Measurements from ENCODE around the gene HOXA4.

Gene HOXA4

GRCh38 chr7:27106901-27107240, 23.7 kb downstream of the HOXA4 start:
- Histone ChIP-seq H3K4me1 (ENCODE audit: control insufficient read depth, low read length) (no peaks in the 10 kb centered on the region), H3F3A (ENCODE audit: control insufficient read depth, insufficient read depth) (0 out of 2 replicates have a peak, but pooled peaks cover 2% of the 10 kb centered on the region), H3K79me2 (ENCODE audit: control insufficient read depth, low read length) (no peaks in the 10 kb centered on the region), H3K27ac (ENCODE audit: low read depth, low read length) (no peak overlapping the region), H3K4me3 (ENCODE audit: low read length) (no peak overlapping the region), H3K9me2 (replicated peaks; ENCODE audit: control insufficient read depth, low read length) (no peaks in the 10 kb centered on the region), H3K36me3 (ENCODE audit: control insufficient read depth, low read length) (no peaks in the 10 kb centered on the region), H4K20me1 (ENCODE audit: control insufficient read depth, insufficient read depth, low read depth, low read length) (no peaks in the 10 kb centered on the region), H3K9me3 (ENCODE audit: control insufficient read depth, insufficient read depth, low read length) (no peaks in the 10 kb centered on the region), H3K27me3 (ENCODE audit: control insufficient read depth, low read length) (peaks cover 25% of the 10 kb centered on the region), H3K4me2 (ENCODE audit: low read length) (no peak overlapping the region)
- no peak for TF ChIP-seq EZH2phosphoT487 (IDR thresholded peaks at IDR 0.05; ENCODE audit: borderline replicate concordance, low read length)
- TF ChIP-seq CTCF (IDR thresholded peaks at IDR 0.05; ENCODE audit: low read depth, low read length, poor library complexity, severe bottlenecking) = no peak

- H3K4me3 ChIP-seq (ENCODE audit: low read length) = no peak overlapping the region
- peaks cover 28% of the 10 kb centered on the region for H3K27me3 ChIP-seq (ENCODE audit: control insufficient read depth, low read length)
- TF ChIP-seq CTCF (IDR thresholded peaks at IDR 0.05; ENCODE audit: low read depth, low read length, poor library complexity, severe bottlenecking) (no peak), EZH2phosphoT487 (IDR thresholded peaks at IDR 0.05; ENCODE audit: borderline replicate concordance, low read length) (no peak)
- no peaks in the 10 kb centered on the region for H3K9me3 ChIP-seq (ENCODE audit: control insufficient read depth, insufficient read depth, low read length)
- no peaks in the 10 kb centered on the region for H3K36me3 ChIP-seq (ENCODE audit: control insufficient read depth, low read length)
- H3K27ac ChIP-seq (ENCODE audit: low read depth, low read length) = no peak overlapping the region
- no peaks in the 10 kb centered on the region for H4K20me1 ChIP-seq (ENCODE audit: control insufficient read depth, insufficient read depth, low read depth, low read length)
- no peaks in the 10 kb centered on the region for H3K9me2 ChIP-seq (replicated peaks; ENCODE audit: control insufficient read depth, low read length)
- H3K4me1 ChIP-seq (ENCODE audit: control insufficient read depth, low read length) = no peaks in the 10 kb centered on the region
- H3K4me2 ChIP-seq (ENCODE audit: low read length) = no peak overlapping the region
- H3F3A ChIP-seq (ENCODE audit: control insufficient read depth, insufficient read depth) = 0 out of 2 replicates have a peak, but pooled peaks cover 2% of the 10 kb centered on the region
- no peaks in the 10 kb centered on the region for H3K79me2 ChIP-seq (ENCODE audit: control insufficient read depth, low read length)
These were observed 24.2 kb downstream of the HOXA4 start for GRCh38 chr7:27106181-27106900.

GRCh38 chr7:27105301-27106031, 25.1 kb downstream of the HOXA4 start:
- H3K27ac ChIP-seq (ENCODE audit: low read depth, low read length) = no peak overlapping the region
- no peaks in the 10 kb centered on the region for H3K9me2 ChIP-seq (replicated peaks; ENCODE audit: control insufficient read depth, low read length)
- H3K27me3 ChIP-seq (ENCODE audit: control insufficient read depth, low read length) = peaks cover 28% of the 10 kb centered on the region

More at GRCh38 chr7:27105301-27106031, 25.1 kb downstream of the HOXA4 start:
- Histone ChIP-seq H3K79me2 (ENCODE audit: control insufficient read depth, low read length) (no peaks in the 10 kb centered on the region), H4K20me1 (ENCODE audit: control insufficient read depth, insufficient read depth, low read depth, low read length) (no peaks in the 10 kb centered on the region), H3K9me3 (ENCODE audit: control insufficient read depth, insufficient read depth, low read length) (no peaks in the 10 kb centered on the region), H3K36me3 (ENCODE audit: control insufficient read depth, low read length) (no peaks in the 10 kb centered on the region), H3K4me2 (ENCODE audit: low read length) (no peak overlapping the region), H3F3A (ENCODE audit: control insufficient read depth, insufficient read depth) (0 out of 2 replicates have a peak, but pooled peaks cover 2% of the 10 kb centered on the region), H3K4me1 (ENCODE audit: control insufficient read depth, low read length) (no peaks in the 10 kb centered on the region), H3K4me3 (ENCODE audit: low read length) (no peak overlapping the region)
- TF ChIP-seq CTCF (IDR thresholded peaks at IDR 0.05; ENCODE audit: low read depth, low read length, poor library complexity, severe bottlenecking) (no peak), EZH2phosphoT487 (IDR thresholded peaks at IDR 0.05; ENCODE audit: borderline replicate concordance, low read length) (no peak)

Measured in DOHH2 (cell line).